ENCODE results near the gene FAIM2. TPM values are rescaled to one million over a fixed set of nuclear protein-coding genes. Genes with fewer than 3 reads are reported as not detected.

Gene FAIM2
- total and polyA plus RNA-seq, 10 of the 15 experiments (the other 5 are each of a cell fraction or from before 2014, with no cell fraction given) = not detected

DNA sequence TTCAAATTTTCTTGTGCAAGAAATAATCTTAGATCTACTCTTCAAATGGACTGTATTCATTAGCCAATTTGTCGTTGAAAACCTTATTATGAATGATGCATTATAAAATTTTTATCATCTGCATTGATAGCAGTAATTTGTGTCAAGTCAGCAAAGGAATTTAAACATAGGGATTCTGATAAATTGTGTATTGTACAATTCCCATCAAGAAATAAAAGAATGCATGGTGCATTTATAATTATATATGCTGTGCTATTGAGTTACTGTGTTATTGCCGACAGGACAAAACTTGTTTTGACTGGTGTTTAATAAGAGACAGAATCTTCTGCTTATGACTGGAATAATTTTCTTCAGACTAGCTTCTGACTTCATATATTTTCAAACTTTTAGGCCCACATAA, 57.7 kb downstream of the FAIM2 start (continued):
- TF ChIP-seq, protein P1, sequence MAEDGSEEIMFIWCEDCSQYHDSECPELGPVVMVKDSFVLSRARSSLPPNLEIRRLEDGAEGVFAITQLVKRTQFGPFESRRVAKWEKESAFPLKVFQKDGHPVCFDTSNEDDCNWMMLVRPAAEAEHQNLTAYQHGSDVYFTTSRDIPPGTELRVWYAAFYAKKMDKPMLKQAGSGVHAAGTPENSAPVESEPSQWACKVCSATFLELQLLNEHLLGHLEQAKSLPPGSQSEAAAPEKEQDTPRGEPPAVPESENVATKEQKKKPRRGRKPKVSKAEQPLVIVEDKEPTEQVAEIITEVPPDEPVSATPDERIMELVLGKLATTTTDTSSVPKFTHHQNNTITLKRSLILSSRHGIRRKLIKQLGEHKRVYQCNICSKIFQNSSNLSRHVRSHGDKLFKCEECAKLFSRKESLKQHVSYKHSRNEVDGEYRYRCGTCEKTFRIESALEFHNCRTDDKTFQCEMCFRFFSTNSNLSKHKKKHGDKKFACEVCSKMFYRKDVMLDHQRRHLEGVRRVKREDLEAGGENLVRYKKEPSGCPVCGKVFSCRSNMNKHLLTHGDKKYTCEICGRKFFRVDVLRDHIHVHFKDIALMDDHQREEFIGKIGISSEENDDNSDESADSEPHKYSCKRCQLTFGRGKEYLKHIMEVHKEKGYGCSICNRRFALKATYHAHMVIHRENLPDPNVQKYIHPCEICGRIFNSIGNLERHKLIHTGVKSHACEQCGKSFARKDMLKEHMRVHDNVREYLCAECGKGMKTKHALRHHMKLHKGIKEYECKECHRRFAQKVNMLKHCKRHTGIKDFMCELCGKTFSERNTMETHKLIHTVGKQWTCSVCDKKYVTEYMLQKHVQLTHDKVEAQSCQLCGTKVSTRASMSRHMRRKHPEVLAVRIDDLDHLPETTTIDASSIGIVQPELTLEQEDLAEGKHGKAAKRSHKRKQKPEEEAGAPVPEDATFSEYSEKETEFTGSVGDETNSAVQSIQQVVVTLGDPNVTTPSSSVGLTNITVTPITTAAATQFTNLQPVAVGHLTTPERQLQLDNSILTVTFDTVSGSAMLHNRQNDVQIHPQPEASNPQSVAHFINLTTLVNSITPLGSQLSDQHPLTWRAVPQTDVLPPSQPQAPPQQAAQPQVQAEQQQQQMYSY (CRISPR knock-in tag; IDR thresholded peaks at IDR 0.05) = no peak
- no peak for TF ChIP-seq IKZF1 (conservative IDR thresholded peaks at IDR 0.05)
- no peak for TF ChIP-seq RFX5 (IDR thresholded peaks at IDR 0.05; ENCODE audit: low read depth, low read length)
- TF ChIP-seq GATAD2B (conservative IDR thresholded peaks at IDR 0.05; ENCODE audit: low read depth) = no peak
- TF ChIP-seq HCFC1 (IDR thresholded peaks at IDR 0.05; ENCODE audit: low read length) = no peak
- TF ChIP-seq YBX1 (IDR thresholded peaks at IDR 0.05) = no peak
- TF ChIP-seq KLF5 (IDR thresholded peaks at IDR 0.05; ENCODE audit: partially characterized antibody) = no peak
- TF ChIP-seq, protein P2, sequence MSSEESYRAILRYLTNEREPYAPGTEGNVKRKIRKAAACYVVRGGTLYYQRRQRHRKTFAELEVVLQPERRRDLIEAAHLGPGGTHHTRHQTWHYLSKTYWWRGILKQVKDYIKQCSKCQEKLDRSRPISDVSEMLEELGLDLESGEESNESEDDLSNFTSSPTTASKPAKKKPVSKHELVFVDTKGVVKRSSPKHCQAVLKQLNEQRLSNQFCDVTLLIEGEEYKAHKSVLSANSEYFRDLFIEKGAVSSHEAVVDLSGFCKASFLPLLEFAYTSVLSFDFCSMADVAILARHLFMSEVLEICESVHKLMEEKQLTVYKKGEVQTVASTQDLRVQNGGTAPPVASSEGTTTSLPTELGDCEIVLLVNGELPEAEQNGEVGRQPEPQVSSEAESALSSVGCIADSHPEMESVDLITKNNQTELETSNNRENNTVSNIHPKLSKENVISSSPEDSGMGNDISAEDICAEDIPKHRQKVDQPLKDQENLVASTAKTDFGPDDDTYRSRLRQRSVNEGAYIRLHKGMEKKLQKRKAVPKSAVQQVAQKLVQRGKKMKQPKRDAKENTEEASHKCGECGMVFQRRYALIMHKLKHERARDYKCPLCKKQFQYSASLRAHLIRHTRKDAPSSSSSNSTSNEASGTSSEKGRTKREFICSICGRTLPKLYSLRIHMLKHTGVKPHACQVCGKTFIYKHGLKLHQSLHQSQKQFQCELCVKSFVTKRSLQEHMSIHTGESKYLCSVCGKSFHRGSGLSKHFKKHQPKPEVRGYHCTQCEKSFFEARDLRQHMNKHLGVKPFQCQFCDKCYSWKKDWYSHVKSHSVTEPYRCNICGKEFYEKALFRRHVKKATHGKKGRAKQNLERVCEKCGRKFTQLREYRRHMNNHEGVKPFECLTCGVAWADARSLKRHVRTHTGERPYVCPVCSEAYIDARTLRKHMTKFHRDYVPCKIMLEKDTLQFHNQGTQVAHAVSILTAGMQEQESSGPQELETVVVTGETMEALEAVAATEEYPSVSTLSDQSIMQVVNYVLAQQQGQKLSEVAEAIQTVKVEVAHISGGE (CRISPR knock-in tag; IDR thresholded peaks at IDR 0.05) = no peak
- no peak for TF ChIP-seq RAD51 (IDR thresholded peaks at IDR 0.05)
- no peak for TF ChIP-seq CHD2 (IDR thresholded peaks at IDR 0.05; ENCODE audit: borderline replicate concordance, low read depth, low read length)
- no peak for TF ChIP-seq ETV6 (conservative IDR thresholded peaks at IDR 0.05 in 1 of 2, IDR thresholded peaks at IDR 0.05 in 1 of 2; ENCODE audit: borderline replicate concordance in 1 of 2, low read depth in 1 of 2)
- no peak for TF ChIP-seq ATF7 (IDR thresholded peaks at IDR 0.05; ENCODE audit: low read depth)
- no peak for TF ChIP-seq SPI1 (IDR thresholded peaks at IDR 0.05; ENCODE audit: borderline replicate concordance, insufficient read depth, low read depth, low read length)
- TF ChIP-seq ATF2 (IDR thresholded peaks at IDR 0.05; ENCODE audit: low read length) = no peak

Measured in GM12878 (cell line).